HG02852 (cell line): ENCODE measurements around the gene WNT4.

Experiments
- ATAC-seq: cut with Tn5 transposase; IDR thresholded peaks from one replicate; pipeline ENCODE4 v1.9.1; 2021; ENCODE audit warnings: mild to moderate bottlenecking, moderate library complexity; ENCODE audit not compliant: unreplicated experiment

Gene WNT4

GRCh38 chr1:22089134-22089571 is 53.7 kb downstream of the WNT4 start:
- ATAC-seq, result no peak

- ATAC-seq, result no peak
These were observed 54.6 kb downstream of the WNT4 start for GRCh38 chr1:22088331-22088730.

DNA sequence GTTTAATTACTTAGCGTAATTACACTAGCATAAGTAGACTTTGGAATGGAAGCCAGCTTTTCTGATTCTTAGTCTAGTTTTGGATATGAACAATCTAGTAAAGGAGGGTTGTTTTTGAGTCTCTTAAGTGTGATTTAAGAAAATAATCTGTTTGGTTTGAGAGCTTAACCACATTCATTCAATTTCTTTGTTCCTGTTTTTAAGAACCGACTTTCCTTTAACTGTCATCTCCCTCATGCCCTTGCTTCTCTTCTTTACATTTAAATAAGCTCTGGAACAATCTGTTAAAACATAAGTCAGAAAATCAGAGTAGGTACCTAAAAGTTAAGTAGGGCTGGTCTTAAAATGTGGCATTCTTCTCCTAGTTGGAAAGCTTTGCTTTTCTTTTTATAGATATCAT is 62.7 kb downstream of the WNT4 start:
- no peak for ATAC-seq

DNA sequence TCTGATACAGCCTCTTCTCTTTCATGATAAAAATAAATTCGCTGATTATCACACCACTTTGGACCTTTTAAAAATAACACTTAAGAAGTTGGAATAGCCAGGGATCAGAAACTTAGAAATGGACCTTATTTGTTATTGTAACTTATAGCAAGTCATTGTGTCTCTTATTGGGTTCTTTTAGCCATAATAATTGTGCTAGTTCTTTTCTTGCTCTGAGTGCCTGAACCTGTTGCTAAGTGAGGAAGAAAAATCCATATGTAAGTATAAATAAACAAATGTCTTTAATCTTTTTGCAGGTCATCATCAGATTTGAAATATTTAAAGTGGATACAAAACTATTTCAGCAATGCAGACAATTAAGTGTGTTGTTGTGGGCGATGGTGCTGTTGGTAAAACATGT is 64.8 kb downstream of the WNT4 start:
- no peak for ATAC-seq

GRCh38 chr1:22077728-22078127 is 65.2 kb downstream of the WNT4 start:
- no peak for ATAC-seq

DNA sequence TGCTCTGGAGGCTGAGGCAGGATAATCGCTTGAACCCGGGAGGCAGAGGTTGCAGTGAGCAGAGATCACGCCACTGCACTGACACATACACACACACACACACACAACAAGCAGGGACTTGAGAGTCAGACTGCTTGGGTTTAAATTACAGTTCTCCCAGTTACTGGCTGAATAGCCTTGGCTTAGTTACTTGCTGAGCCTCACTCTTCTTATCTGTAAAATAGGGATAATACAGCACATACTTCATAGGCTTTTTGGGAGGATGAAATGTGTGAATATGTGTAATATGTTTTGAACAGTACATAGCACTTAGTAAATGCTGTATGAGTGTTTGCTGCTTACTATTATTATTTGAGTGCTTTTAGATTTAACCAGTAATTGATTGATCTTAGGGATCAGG is 66.6 kb downstream of the WNT4 start:
- ATAC-seq, result no peak

- no peak for ATAC-seq
These were observed 67.2 kb downstream of the WNT4 start for GRCh38 chr1:22075718-22076117.

- ATAC-seq, result no peak
These were observed 68.1 kb downstream of the WNT4 start for GRCh38 chr1:22074803-22075202.

DNA sequence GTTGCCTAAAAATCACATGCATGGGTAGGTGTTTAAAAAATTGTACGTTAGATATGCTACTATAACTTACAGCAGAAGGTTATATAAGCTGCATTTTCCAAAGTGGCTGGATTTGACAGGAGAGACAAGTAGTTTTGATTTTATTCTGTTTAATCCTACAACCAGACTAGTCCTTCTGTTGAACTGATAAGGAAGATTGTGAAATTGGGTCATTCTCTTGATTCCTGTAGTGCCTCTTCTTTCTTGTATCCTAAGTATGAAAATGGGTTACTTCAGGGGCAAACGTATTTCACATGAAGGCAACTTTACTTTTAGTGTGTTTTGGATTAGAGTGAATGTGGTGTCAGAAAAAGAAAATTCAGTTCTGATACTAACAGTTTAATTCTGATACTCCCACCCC is 71.4 kb downstream of the WNT4 start:
- no peak for ATAC-seq
